HCT116 (cell line): ENCODE results near the gene TEX11. TPM values are rescaled to one million over a fixed set of nuclear protein-coding genes. Genes with fewer than 3 reads are reported as not detected.

Source experiments
- ATAC-seq: fragments of 200-7000 bp; cut with Tn5 transposase; 2 replicates; pipeline ENCODE4 v1.9.1; 2020; ENCODE audit warnings: mild to moderate bottlenecking, moderate library complexity
- BruUV-seq: library from RNA; stranded (reverse); fragments of 400-500 nt; replicated peaks from 2 replicates; lab custom pipeline; 2021; lab: Mats Ljungman, UMichigan
- CTCF ChIA-PET: fragments of 300-600 bp; sonication (Branson Sonifier 250); formaldehyde crosslinking; loops from one replicate; lab custom pipeline; 2021; ENCODE audit warnings: antibody characterized with exemption; lab: Charles Lee
- POLR2A ChIA-PET: fragments of 300-600, 350-600 bp; sonication (Branson Sonifier 250); formaldehyde crosslinking; loops from one replicate; lab custom pipeline; 2021; ENCODE audit warnings: antibody characterized with exemption; lab: Charles Lee
- RAD21 ChIA-PET, 2 experiments: fragments of 300-600 bp; sonication (Branson Sonifier 250); formaldehyde crosslinking; loops; one replicate each; lab custom pipeline; 2023; ENCODE audit warnings: low total read pairs in 2 of 2; ENCODE audit not compliant: uncharacterized antibody in 2 of 2, unreplicated experiment in 2 of 2, low non-redundant PET in 1 of 2; lab: Charles Lee
- DNase-seq: peaks from one replicate; pipeline ENCODE4 v3.0.0-alpha.2; 2010; ENCODE audit warnings: low read depth, low spot score
- H2AFZ ChIP-seq: fragments of 200-600 bp; shearing (Covaris generic), sonication (generic); 2 replicates; pipeline ENCODE4 v1.6.1; 2017; ENCODE audit warnings: low read depth, mixed run types, mixed read lengths, antibody characterized with exemption, low read length; ENCODE audit not compliant: poor library complexity, severe bottlenecking
- H3K27ac ChIP-seq: 2 replicates; pipeline ENCODE4 v1.5.1; 2012; ENCODE audit warnings: low read depth, low read length
- H3K27me3 ChIP-seq: fragments of 200-600 bp; sonication (generic); 2 replicates; pipeline ENCODE4 v1.6.1; 2016; ENCODE audit warnings: mixed run types, low read length, mixed read lengths; ENCODE audit not compliant: insufficient read depth
- H3K36me3 ChIP-seq, 2 experiments: fragments of 200-500 bp in 1 of 2; fragments of 200-600 bp in 1 of 2; sonication (Bioruptor generic) in 1 of 2; sonication (generic) in 1 of 2; 2 replicates each; pipeline versions ENCODE4 v1.5.1 to v1.6.1; 2014 to 2016; ENCODE audit warnings: low read length in 2 of 2, inconsistent platforms in 1 of 2, mixed read lengths in 1 of 2, mixed run types in 1 of 2; ENCODE audit not compliant: insufficient read depth in 2 of 2, control insufficient read depth in 1 of 2
- H3K4me1 ChIP-seq, 2 experiments: fragments of 200-600 bp in 1 of 2; sonication (generic) in 1 of 2; 2 replicates each; pipeline versions ENCODE4 v1.5.1 to v1.6.1; 2012 to 2017; ENCODE audit warnings: low read length in 2 of 2, inconsistent platforms in 1 of 2, mild to moderate bottlenecking in 1 of 2, mixed read lengths in 1 of 2, mixed run types in 1 of 2, moderate library complexity in 1 of 2; ENCODE audit not compliant: insufficient read depth in 2 of 2, control insufficient read depth in 1 of 2
- H3K4me2 ChIP-seq: fragments of 200-600 bp; sonication (generic); 2 replicates; pipeline ENCODE4 v1.6.1; 2017; ENCODE audit warnings: mixed run types, low read length, mixed read lengths
- H3K4me3 ChIP-seq, 2 experiments: fragments of 200-600 bp in 1 of 2; sonication (generic) in 1 of 2; replicated peaks in 1 of 2; 2 replicates each; pipeline ENCODE4 v1.5.1; 2011 to 2016; ENCODE audit warnings: low read length in 2 of 2, control low read depth in 1 of 2, low read depth in 1 of 2, mild to moderate bottlenecking in 1 of 2, mixed read lengths in 1 of 2, mixed run types in 1 of 2
- H3K79me2 ChIP-seq: fragments of 200-600 bp; sonication (generic); 2 replicates; pipeline ENCODE4 v1.6.1; 2017; ENCODE audit warnings: mild to moderate bottlenecking, mixed run types, low read length, moderate library complexity, mixed read lengths; ENCODE audit not compliant: insufficient read depth
- H3K9ac ChIP-seq: fragments of 200-600 bp; sonication (generic); 2 replicates; pipeline ENCODE4 v1.6.1; 2016; ENCODE audit warnings: low read length, mixed read lengths
- H3K9me2 ChIP-seq: fragments of 200-600 bp; sonication (generic), shearing (Covaris generic); 2 replicates; pipeline ENCODE4 v1.6.1; 2017; ENCODE audit warnings: mixed run types, mild to moderate bottlenecking, moderate library complexity; ENCODE audit not compliant: insufficient read depth
- H3K9me3 ChIP-seq, 2 experiments: fragments of 200-500 bp in 1 of 2; fragments of 200-600 bp in 1 of 2; sonication (Bioruptor generic) in 1 of 2; sonication (generic) in 1 of 2; 2 replicates each; pipeline ENCODE4 v1.6.1; 2014 to 2017; ENCODE audit warnings: low read length in 2 of 2, mixed read lengths in 2 of 2, inconsistent platforms in 1 of 2, low read depth in 1 of 2, mild to moderate bottlenecking in 1 of 2, mixed run types in 1 of 2, moderate library complexity in 1 of 2; ENCODE audit not compliant: control insufficient read depth in 1 of 2, insufficient read depth in 1 of 2
- H4K20me1 ChIP-seq: fragments of 200-600 bp; sonication (generic), shearing (Covaris generic); 2 replicates; pipeline ENCODE4 v1.6.1; 2017; ENCODE audit warnings: mixed run types, mild to moderate bottlenecking, moderate library complexity; ENCODE audit not compliant: insufficient read depth
- ATF3 ChIP-seq: IDR thresholded peaks from 2 replicates; pipeline ENCODE4 v1.6.1; 2012
- CBX3 ChIP-seq: IDR thresholded peaks from 2 replicates; pipeline ENCODE4 v1.6.1; 2012; ENCODE audit warnings: low read depth
- CEBPB ChIP-seq: IDR thresholded peaks from 2 replicates; pipeline ENCODE4 v1.6.1; 2012; ENCODE audit warnings: low read depth
- ELF1 ChIP-seq: IDR thresholded peaks from 2 replicates; pipeline ENCODE4 v1.6.1; 2012; ENCODE audit warnings: low read depth, borderline replicate concordance
- EZH2phosphoT487 ChIP-seq: fragments of 200-600 bp; IDR thresholded peaks from 2 replicates; pipeline ENCODE4 v1.6.1; 2018; ENCODE audit warnings: antibody characterized with exemption, borderline replicate concordance
- FOSL1 ChIP-seq: IDR thresholded peaks from 2 replicates; pipeline ENCODE4 v1.6.1; 2012; ENCODE audit warnings: low read depth
- JUND ChIP-seq: IDR thresholded peaks from 2 replicates; pipeline ENCODE4 v1.6.1; 2012
- MAX ChIP-seq: IDR thresholded peaks from 2 replicates; pipeline ENCODE4 v1.6.1; 2012
- POLR2A ChIP-seq: IDR thresholded peaks from 2 replicates; pipeline ENCODE4 v1.7.0; 2011; ENCODE audit warnings: borderline replicate concordance; ENCODE audit not compliant: insufficient read depth, insufficient read length; ENCODE audit errors: extremely low read depth
- RAD21 ChIP-seq: IDR thresholded peaks from 2 replicates; pipeline ENCODE4 v1.6.1; 2012; ENCODE audit warnings: low read depth, mild to moderate bottlenecking
- SRF ChIP-seq: IDR thresholded peaks from 2 replicates; pipeline ENCODE4 v1.6.1; 2012; ENCODE audit warnings: low read depth
- YY1 ChIP-seq: IDR thresholded peaks from 2 replicates; pipeline ENCODE4 v1.6.1; 2011; ENCODE audit warnings: low read length, low read depth, moderate library complexity, mild to moderate bottlenecking; ENCODE audit not compliant: insufficient replicate concordance; ENCODE audit errors: extremely low read depth
- ZBTB33 ChIP-seq: IDR thresholded peaks from 2 replicates; pipeline ENCODE4 v1.6.1; 2011; ENCODE audit warnings: mild to moderate bottlenecking, low read length, moderate library complexity; ENCODE audit not compliant: insufficient replicate concordance; ENCODE audit errors: extremely low read depth
- ZFX ChIP-seq: fragments of 450-650 bp; IDR thresholded peaks from 2 replicates; pipeline ENCODE4 v1.6.1; 2017
- ZNF274 ChIP-seq: fragments of 200-500 bp; sonication (Bioruptor generic); IDR thresholded peaks from 2 replicates; pipeline ENCODE4 v1.6.1; 2014; ENCODE audit warnings: mild to moderate bottlenecking, low read depth, low read length, inconsistent platforms
- intact Hi-C: fragments of 100-400 bp; cut with micrococcal nuclease; formaldehyde crosslinking; loops from 2 replicates; pipeline ENCODE4 v1.10.0; 2022
- total RNA-seq: library from RNA; stranded (reverse); gene quantifications from one replicate; pipeline ENCODE4 v1.2.1, GENCODE V29; 2021; ENCODE audit not compliant: unreplicated experiment

The TEX11 gene
- total RNA-seq, 1 experiment from 2014 or later, result 0.10 TPM

GRCh38 chrX:70535198-70535597 lies 373.3 kb downstream of the TEX11 start:
- Histone ChIP-seq H4K20me1 (no peaks in the 10 kb centered on the region), H3K4me1 (no peaks in the 10 kb centered on the region), H3K27ac (no peak overlapping the region), H3K36me3 (no peaks in the 10 kb centered on the region), H2AFZ (no peak overlapping the region), H3K79me2 (no peaks in the 10 kb centered on the region), H3K4me2 (no peak overlapping the region), H3K9me2 (no peaks in the 10 kb centered on the region), H3K9me3 (no peaks in the 10 kb centered on the region), H3K27me3 (no peaks in the 10 kb centered on the region), H3K9ac (no peak overlapping the region), H3K4me3 (no peak overlapping the region)
- RAD21 ChIA-PET, result no interaction called here
- CTCF ChIA-PET, result no interaction called here
- ATAC-seq (no peak), DNase-seq (no peak)
- POLR2A ChIA-PET, result no interaction called here
- TF ChIP-seq RAD21, result no peak
- TF ChIP-seq CEBPB, result no peak
- TF ChIP-seq SRF, result no peak
- TF ChIP-seq FOSL1, result no peak
- no peak for TF ChIP-seq ATF3
- no peak for TF ChIP-seq ELF1
- TF ChIP-seq JUND, result no peak
- no peak for TF ChIP-seq YY1
- no peak for TF ChIP-seq POLR2A
- no peak for TF ChIP-seq CBX3
- TF ChIP-seq EZH2phosphoT487, result no peak
- TF ChIP-seq MAX, result no peak
- no peak for TF ChIP-seq ZFX
- TF ChIP-seq ZBTB33, result no peak
- TF ChIP-seq ZNF274, result no peak
- no TSS peak for BruUV-seq
- intact Hi-C loops, result no loop called here
